Stimulated activated CD8-positive, alpha-beta memory T cell treated with anti-CD3 and anti-CD28 coated beads, Interleukin-4, amount 100 ng/mL, for 48 hours (primary cell): ENCODE results near the gene NT5C1A.
A peak's percentile ranks its signal among the peaks of the same experiment; 100 is the strongest.

ENCODE experiments used
- DNase-seq: peaks from one replicate; pipeline ENCODE4 v3.0.0-alpha.2; 2020

The NT5C1A gene

GRCh38 chr1:39633422-39633821, 38.5 kb downstream of the NT5C1A start:
- no peak for DNase-seq

- no peak for DNase-seq
These were observed 39.1 kb downstream of the NT5C1A start for GRCh38 chr1:39632682-39633417.

- DNase-seq, result no peak
These were observed 39.6 kb downstream of the NT5C1A start for GRCh38 chr1:39632323-39632681.

GRCh38 chr1:39631361-39632322, 40.3 kb downstream of the NT5C1A start:
- DNase-seq, result peak; percentile 43

- DNase-seq, result no peak
These were observed 43.0 kb downstream of the NT5C1A start for GRCh38 chr1:39628807-39629350.

GRCh38 chr1:39626646-39627045, 45.3 kb downstream of the NT5C1A start:
- DNase-seq, result no peak

GRCh38 chr1:39625462-39626273, 46.2 kb downstream of the NT5C1A start:
- DNase-seq, result no peak

- no peak for DNase-seq
These were observed 46.9 kb downstream of the NT5C1A start for GRCh38 chr1:39625009-39625408.

GRCh38 chr1:39623053-39623452, 48.9 kb downstream of the NT5C1A start:
- DNase-seq, result no peak

- DNase-seq, result no peak
These were observed 49.5 kb downstream of the NT5C1A start for GRCh38 chr1:39622427-39622826.

- no peak for DNase-seq
These were observed 51.2 kb downstream of the NT5C1A start for GRCh38 chr1:39620659-39621165.

GRCh38 chr1:39617488-39618049, 54.3 kb downstream of the NT5C1A start:
- no peak for DNase-seq

- no peak for DNase-seq
These were observed 56.7 kb downstream of the NT5C1A start for GRCh38 chr1:39615086-39615673.

- no peak for DNase-seq
These were observed 57.4 kb downstream of the NT5C1A start for GRCh38 chr1:39614488-39614887.

GRCh38 chr1:39613250-39613649, 58.7 kb downstream of the NT5C1A start:
- DNase-seq, result no peak

GRCh38 chr1:39609618-39610331, 62.1 kb downstream of the NT5C1A start:
- peak; percentile 92 for DNase-seq
